Left forelimb (tissue), 1 donor: ENCODE measurements around the gene SMCO3.

Source experiments
- DNase-seq: peaks from one replicate; pipeline ENCODE4 v3.0.0-alpha.2; 2018; ENCODE audit warnings: low spot score

SMCO3 gene

GRCh38 chr12:14814014-14814413, at the start of gene SMCO3:
TSS of gene SMCO3 (minus strand) at chr12:14814182. CDS start at chr12:14806680, 7,502 bp downstream.
- no peak for DNase-seq

GRCh38 chr12:14860490-14860889, 46.5 kb upstream of the SMCO3 start:
- no peak for DNase-seq

GRCh38 chr12:14858513-14858912, 44.5 kb upstream of the SMCO3 start:
- DNase-seq = no peak

GRCh38 chr12:14854586-14855183, 40.7 kb upstream of the SMCO3 start:
- DNase-seq = no peak

GRCh38 chr12:14853961-14854360, 40.0 kb upstream of the SMCO3 start:
- DNase-seq = no peak

- no peak for DNase-seq
These were observed 38.9 kb upstream of the SMCO3 start for GRCh38 chr12:14852880-14853279.

GRCh38 chr12:14850929-14851663, 37.1 kb upstream of the SMCO3 start:
- no peak for DNase-seq

- DNase-seq = no peak
These were observed 35.7 kb upstream of the SMCO3 start for GRCh38 chr12:14849661-14850060.

- no peak for DNase-seq
These were observed 33.0 kb upstream of the SMCO3 start for GRCh38 chr12:14846876-14847580.

GRCh38 chr12:14846042-14846587, 32.1 kb upstream of the SMCO3 start:
- DNase-seq = no peak

- DNase-seq = no peak
These were observed 31.4 kb upstream of the SMCO3 start for GRCh38 chr12:14845350-14845750.

- DNase-seq = no peak
These were observed 30.4 kb upstream of the SMCO3 start for GRCh38 chr12:14844401-14844800.

GRCh38 chr12:14843425-14843887, 29.5 kb upstream of the SMCO3 start, which contains the start of gene ART4:
TSS of gene ART4 (minus strand) at chr12:14843526. CDS start at chr12:14843113, 413 bp downstream.
- no peak for DNase-seq

GRCh38 chr12:14842315-14842714, 28.3 kb upstream of the SMCO3 start:
- no peak for DNase-seq

GRCh38 chr12:14841761-14842160, 27.8 kb upstream of the SMCO3 start:
- DNase-seq = no peak

GRCh38 chr12:14840616-14841015, 26.6 kb upstream of the SMCO3 start:
- DNase-seq = no peak

GRCh38 chr12:14839262-14839661, 25.3 kb upstream of the SMCO3 start:
- DNase-seq = no peak

- no peak for DNase-seq
These were observed 22.6 kb upstream of the SMCO3 start for GRCh38 chr12:14836336-14837210.

GRCh38 chr12:14834509-14834908, 20.5 kb upstream of the SMCO3 start:
- no peak for DNase-seq

- DNase-seq = no peak
These were observed 20.0 kb upstream of the SMCO3 start for GRCh38 chr12:14833952-14834351.

- DNase-seq = no peak
These were observed 19.4 kb upstream of the SMCO3 start for GRCh38 chr12:14833336-14833735.

GRCh38 chr12:14828892-14829291, 14.9 kb upstream of the SMCO3 start:
- no peak for DNase-seq
